HG03025 (cell line): Measurements from ENCODE around the gene OR51F1.
"Not testable (repeated sequence)": the region's sequence is repeated elsewhere in the genome, so short reads cannot be mapped to it uniquely, and the experiment has no call there.

Experiments
- ATAC-seq: cut with Tn5 transposase; IDR thresholded peaks from one replicate; pipeline ENCODE4 v1.9.1; 2021; ENCODE audit warnings: mild to moderate bottlenecking, moderate library complexity; ENCODE audit not compliant: unreplicated experiment, low FRiP score

Gene OR51F1

DNA sequence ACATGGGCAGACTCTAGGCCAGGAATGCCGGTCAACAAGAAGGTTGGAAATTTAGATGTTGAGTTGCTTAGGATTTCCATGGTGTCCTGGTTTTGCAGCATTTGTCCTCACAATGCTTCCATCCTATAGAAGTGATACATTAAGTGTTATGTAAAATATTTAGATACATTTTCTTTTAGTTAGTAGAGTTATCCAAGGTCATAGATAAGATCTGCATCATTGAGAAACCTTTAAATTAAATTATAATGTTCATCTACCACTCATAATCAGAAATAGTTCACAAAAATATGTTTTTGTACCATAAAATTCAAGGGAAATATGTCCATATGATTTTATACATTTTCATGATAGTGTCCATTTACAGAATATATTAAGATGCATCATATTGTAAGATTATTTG is at the start of gene OR51F1:
OR51F1 (minus strand) TSS at position 101 of the 400 bp plus-strand sequence; CDS start at position 101, 0 bp downstream.
- no peak for ATAC-seq

GRCh38 chr11:4809246-4809645 is 39.5 kb upstream of the OR51F1 start:
- ATAC-seq: no peak

- ATAC-seq: no peak
Measured at GRCh38 chr11:4808476-4808875, 38.7 kb upstream of the OR51F1 start.

- no peak for ATAC-seq
Measured at GRCh38 chr11:4804280-4804679, 34.5 kb upstream of the OR51F1 start, which contains the start of gene OR52R1. Gene OR52R1 (minus strand): TSS chr11:4804380. CDS start chr11:4804380, 0 bp downstream.

GRCh38 chr11:4801316-4801715 is 31.6 kb upstream of the OR51F1 start:
- not testable (repeated sequence) for ATAC-seq

- ATAC-seq: no peak
Measured at GRCh38 chr11:4798427-4799183, 28.9 kb upstream of the OR51F1 start.

DNA sequence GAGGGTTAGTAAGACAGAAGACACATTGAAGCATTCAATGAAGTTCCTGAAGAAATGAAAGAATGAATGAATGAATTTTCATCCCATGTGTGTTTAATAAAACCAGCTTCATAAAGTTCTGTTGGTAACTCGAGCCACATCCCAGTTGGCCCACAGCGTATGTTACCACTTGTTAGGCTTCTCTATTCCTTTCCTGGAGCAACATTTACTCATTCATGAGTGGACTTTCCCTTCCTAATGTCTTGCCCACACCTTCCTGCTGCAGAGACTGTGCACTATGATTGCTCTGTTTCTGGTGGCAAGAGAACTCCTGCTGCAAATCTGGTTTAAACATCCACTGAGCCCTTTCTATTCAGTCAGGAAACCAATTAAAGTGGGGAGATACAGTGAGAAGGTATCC is 27.5 kb upstream of the OR51F1 start:
- no peak for ATAC-seq

DNA sequence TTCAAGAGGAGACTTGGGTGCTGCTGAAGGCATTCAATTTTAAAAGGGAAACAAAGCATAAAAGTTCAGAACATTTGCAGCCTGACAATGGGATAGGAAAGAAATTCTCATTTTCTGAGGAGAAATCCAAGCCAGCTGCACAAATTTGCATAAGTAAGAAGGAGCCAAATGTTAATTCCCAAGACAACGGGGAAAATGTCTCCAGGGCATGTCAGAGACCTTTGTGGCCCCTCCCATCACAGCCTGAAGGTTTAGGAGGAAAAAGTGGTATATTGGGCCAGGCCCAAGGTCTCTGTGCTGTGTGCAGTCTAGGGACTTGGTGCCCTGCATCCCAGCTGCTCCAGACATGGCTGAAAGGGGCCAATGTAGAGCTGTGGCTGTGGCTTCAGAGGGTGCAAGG is 12.7 kb upstream of the OR51F1 start:
- ATAC-seq: no peak

- ATAC-seq: no peak
Measured at GRCh38 chr11:4768094-4768493, 1.6 kb downstream of the OR51F1 start.

- ATAC-seq: no peak
Measured at GRCh38 chr11:4766420-4767043, 3.2 kb downstream of the OR51F1 start.

GRCh38 chr11:4763096-4763495 is 6.6 kb downstream of the OR51F1 start:
- no peak for ATAC-seq

DNA sequence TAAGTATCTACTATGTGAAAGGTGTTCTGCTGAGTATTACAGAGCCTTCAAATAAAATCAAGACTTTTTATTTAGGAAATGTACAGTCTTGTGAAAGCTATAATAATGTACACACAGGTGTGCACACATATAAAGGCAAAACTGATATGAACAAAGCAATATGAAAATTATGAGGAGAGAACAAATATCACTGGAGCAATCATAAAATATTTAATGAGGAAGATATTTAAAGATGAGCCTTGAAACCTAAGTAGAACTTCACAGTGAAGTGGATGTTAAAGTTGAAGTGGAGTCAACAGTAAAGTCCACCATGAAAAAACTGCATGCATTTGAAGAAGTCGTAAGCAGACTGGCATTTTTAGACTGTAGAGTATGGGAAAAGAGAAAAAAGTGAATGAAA is 18.5 kb downstream of the OR51F1 start:
- no peak for ATAC-seq

DNA sequence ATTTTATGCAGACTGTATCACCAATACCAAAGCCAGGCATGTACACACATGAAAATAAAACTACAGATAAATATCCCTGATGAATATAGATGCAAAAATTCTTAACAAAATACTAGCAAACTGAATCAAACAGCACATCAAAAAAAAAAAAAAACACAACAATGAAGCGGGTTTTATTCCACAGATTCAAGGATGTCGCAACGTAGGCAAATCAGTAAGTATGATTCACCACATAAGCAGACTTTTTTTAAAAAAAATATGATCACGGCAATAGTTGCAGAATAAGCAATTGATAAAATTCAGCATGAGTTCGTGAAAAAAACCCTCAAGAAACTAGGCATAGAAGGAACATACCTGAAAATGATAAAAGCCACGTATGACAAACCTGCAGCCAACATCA is 21.3 kb downstream of the OR51F1 start:
- no peak for ATAC-seq

GRCh38 chr11:4740735-4741134 is 29.0 kb downstream of the OR51F1 start:
- ATAC-seq: no peak

GRCh38 chr11:4727171-4727570 is 42.6 kb downstream of the OR51F1 start:
- no peak for ATAC-seq

DNA sequence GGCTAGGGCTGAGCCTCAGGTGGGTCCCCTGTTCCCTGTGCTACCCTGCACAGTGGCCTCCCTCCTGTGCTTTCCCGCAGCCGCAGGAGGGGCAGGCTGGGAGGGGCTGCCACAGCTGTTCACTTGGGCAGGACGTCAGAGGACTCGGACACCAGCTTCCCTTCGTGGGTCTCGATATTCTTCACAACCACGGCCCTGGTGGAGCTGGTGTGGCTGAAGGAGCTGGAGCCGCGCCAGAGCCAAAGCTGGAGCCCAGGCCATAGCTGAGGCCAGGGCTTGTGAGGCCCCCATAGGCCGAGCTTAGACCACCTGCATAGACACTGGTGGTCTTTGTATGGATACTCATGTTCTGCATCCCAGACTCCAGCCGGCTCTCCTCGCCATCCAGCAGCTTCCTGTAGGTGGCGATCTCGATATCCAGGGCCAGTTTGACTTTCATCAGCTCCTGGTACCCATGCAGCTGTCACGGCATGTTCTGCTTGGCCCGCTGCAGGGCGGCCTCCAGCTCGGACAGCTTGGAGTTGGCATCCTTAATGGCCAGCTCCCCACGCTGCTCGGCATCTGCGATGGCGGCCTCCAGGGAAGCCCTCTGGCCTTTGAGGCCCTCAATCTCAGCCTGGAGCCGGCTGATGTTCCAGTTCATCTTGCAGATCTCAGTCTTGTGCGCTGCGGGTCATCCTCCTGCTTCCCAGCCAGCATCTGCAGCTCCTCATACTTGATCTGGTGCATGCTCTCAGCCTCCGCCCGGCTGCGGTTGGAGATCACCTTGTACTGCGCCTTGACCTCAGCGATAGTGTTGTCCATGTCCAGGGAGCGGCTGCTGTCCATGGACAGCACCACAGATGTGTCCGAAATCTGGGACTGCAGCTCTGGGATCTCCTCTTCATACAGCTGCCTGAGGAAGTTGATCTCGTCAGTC is 46.9 kb downstream of the OR51F1 start:
- ATAC-seq: not testable (repeated sequence)
